Measurements from ENCODE around the gene PGD. TPM values are rescaled to one million over a fixed set of nuclear protein-coding genes. Genes with fewer than 3 reads are reported as not detected.

The PGD gene
- total and polyA plus RNA-seq, 2 of the 13 experiments (the other 11 are each of a cell fraction or from before 2014, with no cell fraction given) = 64.8 to 210 TPM

GRCh38 chr1:10398734-10399443 is at the start of gene PGD (continued):
- TF ChIP-seq MAX (IDR thresholded peaks at IDR 0.05) (peak; percentile 88), ZBTB33 (CRISPR knock-in tag; IDR thresholded peaks at IDR 0.05) (peak; percentile 51; the same call in 1 of the 2 replicates), CTCF (CRISPR knock-in tag; IDR thresholded peaks at IDR 0.05) (peak; percentile 30; the same call in 1 of the 2 replicates), ZBTB46 (CRISPR knock-in tag; IDR thresholded peaks at IDR 0.05; ENCODE audit: borderline replicate concordance) (no peak), ETV5 (CRISPR knock-in tag; IDR thresholded peaks at IDR 0.05; ENCODE audit: borderline replicate concordance) (peak; percentile 35; the same call in 1 of the 2 replicates), ZNF878 (CRISPR knock-in tag; IDR thresholded peaks at IDR 0.05) (no peak), ATM (IDR thresholded peaks at IDR 0.05; ENCODE audit: borderline replicate concordance) (no peak), ZNF850 (CRISPR knock-in tag; conservative IDR thresholded peaks at IDR 0.05) (no peak), NONO (IDR thresholded peaks at IDR 0.05) (no peak), NONO (CRISPR knock-in tag; conservative IDR thresholded peaks at IDR 0.05) (no peak; the same call in 1 of the 2 replicates), NR2C2 (CRISPR knock-in tag; IDR thresholded peaks at IDR 0.05; ENCODE audit: borderline replicate concordance) (0 out of 2 replicates have a peak, but pooled peaks have one; percentile 39), ATF7-NPFF (CRISPR knock-in tag; IDR thresholded peaks at IDR 0.05; ENCODE audit: low read depth) (peak; percentile 16; the same call in 1 of the 2 replicates), RBM22 (optimal IDR thresholded peaks at IDR 0.05; ENCODE audit: low read length) (peak; percentile 96), MYPOP (CRISPR knock-in tag; IDR thresholded peaks at IDR 0.05) (peak; percentile 96), ARNTL (CRISPR knock-in tag; IDR thresholded peaks at IDR 0.05) (peak; percentile 83; the same call in 1 of the 2 replicates), TP53 (CRISPR knock-in tag; conservative IDR thresholded peaks at IDR 0.05) (0 out of 2 replicates have a peak, but pooled peaks have one; percentile 37), MAF1 (CRISPR knock-in tag; IDR thresholded peaks at IDR 0.05; ENCODE audit: borderline replicate concordance) (peak; percentile 74; the same call in 1 of the 2 replicates), STAG1 (CRISPR knock-in tag; IDR thresholded peaks at IDR 0.05) (0 out of 2 replicates have a peak, but pooled peaks have one; percentile 7), GLI4 (CRISPR knock-in tag; IDR thresholded peaks at IDR 0.05; ENCODE audit: borderline replicate concordance) (peak; percentile 57; the same call in 1 of the 2 replicates), ZNF567 (CRISPR knock-in tag; IDR thresholded peaks at IDR 0.05; ENCODE audit: borderline replicate concordance) (0 out of 2 replicates have a peak, but pooled peaks have one; percentile 81), ZNF616 (CRISPR knock-in tag; IDR thresholded peaks at IDR 0.05; ENCODE audit: low read depth) (peak; percentile 93; the same call in 1 of the 2 replicates), FOXM1 (CRISPR knock-in tag; IDR thresholded peaks at IDR 0.05) (peak; percentile 60; the same call in 1 of the 2 replicates), HDAC1 (CRISPR knock-in tag; IDR thresholded peaks at IDR 0.05) (peak; percentile 94)
